ENCODE data around the gene ADAMTS7. TPM values are rescaled to one million over a fixed set of nuclear protein-coding genes. Genes with fewer than 3 reads are reported as not detected.
"Not testable (repeated sequence)": the region's sequence is repeated elsewhere in the genome, so short reads cannot be mapped to it uniquely, and the experiment has no call there.

The ADAMTS7 gene
- polyA plus RNA-seq, 1 donor from 2014 or later = 31.5 TPM

GRCh38 chr15:78757636-78757905, 53.7 kb downstream of the ADAMTS7 start:
- Histone ChIP-seq H3K4me3 (ENCODE audit: low read length) (no peak overlapping the region), H3K9me2 (ENCODE audit: insufficient read depth, low read length) (no peaks in the 10 kb centered on the region), H3K27ac (ENCODE audit: low read length) (no peak overlapping the region), H3K4me2 (ENCODE audit: low read length) (no peak overlapping the region), H3K9ac (ENCODE audit: low read length) (no peak overlapping the region), H3K27me3 (ENCODE audit: insufficient read depth, low read depth, low read length) (no peaks in the 10 kb centered on the region), H3K36me3 (ENCODE audit: insufficient read depth, low read length) (no peaks in the 10 kb centered on the region), H4K20me1 (ENCODE audit: insufficient read depth) (no peaks in the 10 kb centered on the region), H3K9me3 (ENCODE audit: low read length) (no peaks in the 10 kb centered on the region), H3F3A (ENCODE audit: insufficient read depth, low read length, poor library complexity, severe bottlenecking) (no peaks in the 10 kb centered on the region), H3K79me2 (replicated peaks; ENCODE audit: insufficient read depth, low read length) (no peaks in the 10 kb centered on the region), H2AFZ (ENCODE audit: low read depth, low read length) (no peak overlapping the region)
- TF ChIP-seq RAD21 (conservative IDR thresholded peaks at IDR 0.05) = no peak
- TF ChIP-seq MXI1 (conservative IDR thresholded peaks at IDR 0.05; ENCODE audit: poor library complexity, severe bottlenecking) = no peak
- no peak for TF ChIP-seq SMC3 (conservative IDR thresholded peaks at IDR 0.05; ENCODE audit: poor library complexity)
- no peak for TF ChIP-seq POLR2AphosphoS5 (IDR thresholded peaks at IDR 0.05)
- no peak for TF ChIP-seq EZH2 (IDR thresholded peaks at IDR 0.05; ENCODE audit: borderline replicate concordance, insufficient read depth, low read length, poor library complexity, severe bottlenecking)
- TF ChIP-seq REST (IDR thresholded peaks at IDR 0.05; ENCODE audit: borderline replicate concordance) = no peak
- no peak for TF ChIP-seq CTCF (IDR thresholded peaks at IDR 0.05; ENCODE audit: poor library complexity, severe bottlenecking)
- no peak for TF ChIP-seq EP300 (conservative IDR thresholded peaks at IDR 0.05; ENCODE audit: poor library complexity, severe bottlenecking)
- no peak for TF ChIP-seq TAF1 (IDR thresholded peaks at IDR 0.05; ENCODE audit: low read depth)

- not testable (repeated sequence) for H3K79me2 ChIP-seq (replicated peaks; ENCODE audit: insufficient read depth, low read length); H2AFZ ChIP-seq (ENCODE audit: low read depth, low read length); H3K36me3 ChIP-seq (ENCODE audit: insufficient read depth, low read length); H3K9me2 ChIP-seq (ENCODE audit: insufficient read depth, low read length); H3K9me3 ChIP-seq (ENCODE audit: low read length); H3K27me3 ChIP-seq (ENCODE audit: insufficient read depth, low read depth, low read length); H3K9ac ChIP-seq (ENCODE audit: low read length); H3K27ac ChIP-seq (ENCODE audit: low read length); H3K4me3 ChIP-seq (ENCODE audit: low read length); H3K4me2 ChIP-seq (ENCODE audit: low read length); H3F3A ChIP-seq (ENCODE audit: insufficient read depth, low read length, poor library complexity, severe bottlenecking); H4K20me1 ChIP-seq (ENCODE audit: insufficient read depth)
Observed at GRCh38 chr15:78756781-78757635, 54.3 kb downstream of the ADAMTS7 start.

Data from neural cell (in vitro differentiated cells).